ENCODE data around the gene BOD1. TPM values are rescaled to one million over a fixed set of nuclear protein-coding genes. Genes with fewer than 3 reads are reported as not detected.

BOD1 gene
- total RNA-seq, 3 donors from 2014 or later = 61.5 to 68.0 (median 64.6) TPM

DNA sequence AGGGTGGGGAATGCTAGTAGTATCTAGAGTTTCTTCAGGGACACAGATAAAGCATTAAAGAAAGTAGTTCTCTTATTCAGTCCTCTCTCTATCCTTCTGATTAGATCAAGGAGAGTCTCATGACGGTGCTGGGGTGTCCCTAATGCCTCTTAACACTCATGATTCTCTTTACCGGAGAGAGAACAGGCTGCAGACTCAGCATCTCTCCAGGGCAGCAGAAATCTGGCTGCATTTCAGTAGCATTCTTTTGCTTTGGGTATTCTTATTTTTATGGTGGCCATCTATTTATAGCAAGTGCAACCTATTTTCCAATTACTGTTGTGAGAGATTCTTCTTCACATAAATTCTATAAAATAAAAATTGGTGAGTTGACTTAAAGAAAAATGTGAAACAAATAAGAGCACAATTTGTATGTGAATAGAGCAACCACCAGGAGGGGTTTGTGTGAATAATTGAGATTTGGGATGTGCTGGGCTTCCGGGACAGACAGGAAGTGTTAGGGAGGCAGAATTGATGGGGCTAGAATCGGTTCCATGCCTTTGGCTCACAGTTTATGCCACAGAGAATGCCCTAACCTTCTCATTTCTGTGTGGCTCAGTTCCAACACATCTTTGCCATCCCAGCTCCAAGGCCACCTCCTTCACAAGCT lies 23.8 kb upstream of the BOD1 start:
- H3K9me3 ChIP-seq = no peaks in the 10 kb centered on the region
- no peaks in the 10 kb centered on the region for H3K4me1 ChIP-seq
- H3K4me3 ChIP-seq = no peak overlapping the region
- TF ChIP-seq, protein P1, sequence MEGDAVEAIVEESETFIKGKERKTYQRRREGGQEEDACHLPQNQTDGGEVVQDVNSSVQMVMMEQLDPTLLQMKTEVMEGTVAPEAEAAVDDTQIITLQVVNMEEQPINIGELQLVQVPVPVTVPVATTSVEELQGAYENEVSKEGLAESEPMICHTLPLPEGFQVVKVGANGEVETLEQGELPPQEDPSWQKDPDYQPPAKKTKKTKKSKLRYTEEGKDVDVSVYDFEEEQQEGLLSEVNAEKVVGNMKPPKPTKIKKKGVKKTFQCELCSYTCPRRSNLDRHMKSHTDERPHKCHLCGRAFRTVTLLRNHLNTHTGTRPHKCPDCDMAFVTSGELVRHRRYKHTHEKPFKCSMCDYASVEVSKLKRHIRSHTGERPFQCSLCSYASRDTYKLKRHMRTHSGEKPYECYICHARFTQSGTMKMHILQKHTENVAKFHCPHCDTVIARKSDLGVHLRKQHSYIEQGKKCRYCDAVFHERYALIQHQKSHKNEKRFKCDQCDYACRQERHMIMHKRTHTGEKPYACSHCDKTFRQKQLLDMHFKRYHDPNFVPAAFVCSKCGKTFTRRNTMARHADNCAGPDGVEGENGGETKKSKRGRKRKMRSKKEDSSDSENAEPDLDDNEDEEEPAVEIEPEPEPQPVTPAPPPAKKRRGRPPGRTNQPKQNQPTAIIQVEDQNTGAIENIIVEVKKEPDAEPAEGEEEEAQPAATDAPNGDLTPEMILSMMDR (IDR thresholded peaks at IDR 0.05) = no peak
- TF ChIP-seq POLR2AphosphoS5 (IDR thresholded peaks at IDR 0.05) (no peak), POLR2A (IDR thresholded peaks at IDR 0.05) (no peak)
- no peak for DNase-seq (ENCODE audit: low spot score in 2 of 2)
- H3K27ac ChIP-seq = no peak overlapping the region
- no peaks in the 10 kb centered on the region for H3K27me3 ChIP-seq
- H3K36me3 ChIP-seq = no peaks in the 10 kb centered on the region
- intact Hi-C loops (cut with DNase I; ENCODE audit: low total_unique reads) = no loop called here

DNA sequence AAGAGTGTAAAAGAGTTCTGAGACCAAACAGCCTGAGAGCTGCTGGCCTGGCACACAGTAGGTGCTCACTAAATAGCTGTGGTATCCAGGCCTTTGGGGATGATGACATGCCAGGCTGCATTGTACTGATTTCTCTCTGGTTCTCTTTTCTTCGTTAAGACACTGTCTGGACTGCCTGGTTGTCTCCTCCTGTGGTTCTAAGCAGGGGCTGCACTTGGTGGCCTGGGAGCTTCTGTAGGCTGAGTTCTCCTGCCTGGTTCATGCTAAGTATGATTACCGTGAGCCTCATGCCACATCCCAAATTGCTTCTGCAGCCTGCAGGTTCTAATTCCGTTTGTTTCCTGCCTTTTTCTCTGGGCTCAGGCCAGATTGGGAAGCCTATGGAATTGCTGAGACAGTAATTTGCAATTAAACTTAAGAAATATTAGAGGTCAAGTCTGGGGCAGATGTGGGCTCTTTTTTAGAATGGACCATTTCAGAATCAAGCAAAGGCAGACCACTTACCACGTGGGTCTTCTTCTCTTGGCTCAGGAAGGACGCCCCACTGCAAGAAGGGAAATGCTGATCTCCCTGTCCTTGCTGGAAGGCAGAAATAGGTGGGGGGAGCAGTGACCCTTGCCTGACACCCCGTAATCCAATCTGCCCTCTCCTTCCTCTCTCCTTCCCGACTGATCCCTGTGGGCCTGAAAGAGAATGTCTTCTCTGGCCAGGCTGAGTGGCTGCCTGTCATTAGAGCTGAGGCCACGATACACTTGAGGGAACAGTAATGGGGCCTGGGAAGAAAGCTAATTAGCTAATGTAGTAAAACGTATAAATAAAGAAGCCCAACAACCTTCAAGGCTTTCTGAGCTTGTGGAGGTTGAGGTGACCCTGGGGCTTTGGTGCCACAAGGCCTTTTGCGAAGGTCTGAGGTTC lies 21.9 kb upstream of the BOD1 start:
- no peak for TF ChIP-seq POLR2AphosphoS5 (IDR thresholded peaks at IDR 0.05)
- TF ChIP-seq, protein P1 (IDR thresholded peaks at IDR 0.05) = no peak
- Histone ChIP-seq H3K4me1 (no peaks in the 10 kb centered on the region), H3K36me3 (no peaks in the 10 kb centered on the region), H3K27ac (no peak overlapping the region), H3K4me3 (no peak overlapping the region), H3K27me3 (no peaks in the 10 kb centered on the region), H3K9me3 (no peaks in the 10 kb centered on the region)
- DNase-seq (ENCODE audit: low spot score in 2 of 2) = no peak
- intact Hi-C loops (cut with DNase I; ENCODE audit: low total_unique reads) = no loop called here

DNA sequence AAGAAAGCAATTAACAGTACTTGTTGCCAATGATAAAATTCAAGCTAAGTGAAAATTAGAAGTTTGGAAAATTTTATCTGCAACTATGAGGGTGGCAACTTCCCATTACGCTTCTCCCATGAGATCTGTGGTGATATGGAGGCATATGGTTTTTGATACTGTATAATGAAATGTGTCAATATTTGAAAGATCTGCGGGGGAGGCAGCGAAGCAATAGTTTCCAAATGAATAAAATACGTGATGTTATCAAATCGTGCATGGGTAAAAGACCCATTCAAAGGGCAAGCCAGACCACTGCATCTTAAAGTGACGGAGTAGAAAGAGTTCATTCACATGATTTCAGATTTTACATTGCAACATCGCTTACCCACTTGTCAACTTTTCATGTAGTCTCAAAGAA lies 20.9 kb upstream of the BOD1 start:
- no peak for DNase-seq (ENCODE audit: low spot score in 2 of 2)

DNA sequence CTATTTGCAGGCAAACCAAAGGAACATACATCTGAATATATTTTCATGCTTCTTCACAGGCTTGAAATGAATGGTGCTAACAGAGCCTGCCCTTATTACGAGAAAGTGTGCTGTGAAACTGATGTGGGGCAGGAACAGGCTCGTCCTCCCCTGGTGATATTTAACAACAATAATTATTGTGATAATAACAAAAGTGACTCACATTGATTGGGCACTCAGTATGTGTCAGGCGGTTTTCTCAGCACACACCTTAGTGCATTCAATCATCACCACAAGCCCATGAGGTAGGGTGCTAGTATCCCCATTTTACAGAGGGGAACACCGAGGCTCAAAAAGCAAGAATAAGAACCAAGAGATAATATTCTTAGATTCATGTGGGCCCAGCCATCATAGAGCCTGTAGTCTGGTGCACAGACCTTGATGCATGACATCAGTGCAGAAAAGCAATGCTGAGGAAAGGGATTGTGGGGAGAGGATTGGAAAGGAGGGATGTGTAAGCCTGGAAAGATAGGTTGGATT lies 18.1 kb upstream of the BOD1 start:
- Histone ChIP-seq H3K4me1 (no peaks in the 10 kb centered on the region), H3K4me3 (no peak overlapping the region), H3K9me3 (no peaks in the 10 kb centered on the region), H3K36me3 (no peaks in the 10 kb centered on the region), H3K27me3 (no peaks in the 10 kb centered on the region), H3K27ac (no peak overlapping the region)
- intact Hi-C loops (cut with DNase I; ENCODE audit: low total_unique reads) = no loop called here
- TF ChIP-seq, protein P1 (IDR thresholded peaks at IDR 0.05) = no peak
- TF ChIP-seq POLR2A (IDR thresholded peaks at IDR 0.05) = no peak
- TF ChIP-seq POLR2AphosphoS5 (IDR thresholded peaks at IDR 0.05) = no peak
- no peak for DNase-seq (ENCODE audit: low spot score in 2 of 2)

More for the DNA sequence above, 20.9 kb upstream of the BOD1 start:
- no peak overlapping the region for H3K4me3 ChIP-seq
- H3K36me3 ChIP-seq = no peaks in the 10 kb centered on the region
- TF ChIP-seq POLR2A (IDR thresholded peaks at IDR 0.05) = no peak
- no peak for TF ChIP-seq POLR2AphosphoS5 (IDR thresholded peaks at IDR 0.05)
- TF ChIP-seq, protein P1 (IDR thresholded peaks at IDR 0.05) = no peak
- H3K27me3 ChIP-seq = no peaks in the 10 kb centered on the region
- intact Hi-C loops (cut with DNase I; ENCODE audit: low total_unique reads) = no loop called here
- H3K9me3 ChIP-seq = no peaks in the 10 kb centered on the region
- no peaks in the 10 kb centered on the region for H3K4me1 ChIP-seq
- H3K27ac ChIP-seq = no peak overlapping the region

DNA sequence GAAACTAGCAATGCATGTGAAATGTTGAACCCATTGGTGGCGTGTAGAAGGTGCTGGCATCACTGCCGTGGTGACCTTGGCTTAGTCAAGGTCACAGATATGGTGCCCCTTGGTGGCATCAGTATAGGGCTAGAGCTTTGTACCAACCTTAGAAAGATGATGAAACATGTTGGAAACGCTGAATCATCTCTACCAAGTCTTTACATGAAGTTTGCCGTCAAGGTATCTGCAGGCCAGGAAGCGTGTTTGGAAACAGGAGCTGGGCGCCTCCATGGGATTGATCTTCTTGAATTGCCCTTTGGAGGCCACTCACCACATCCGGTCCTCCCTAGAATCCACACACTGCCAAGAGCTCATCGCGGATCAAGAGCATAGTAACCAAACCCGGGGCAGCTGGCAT lies 16.9 kb upstream of the BOD1 start:
- H3K27ac ChIP-seq = no peak overlapping the region
- TF ChIP-seq, protein P1 (IDR thresholded peaks at IDR 0.05) = no peak
- no peak overlapping the region for H3K4me3 ChIP-seq
- no peaks in the 10 kb centered on the region for H3K4me1 ChIP-seq
- no peak for DNase-seq (ENCODE audit: low spot score in 2 of 2)
- no peaks in the 10 kb centered on the region for H3K27me3 ChIP-seq
- intact Hi-C loops (cut with DNase I; ENCODE audit: low total_unique reads) = no loop called here
- no peaks in the 10 kb centered on the region for H3K9me3 ChIP-seq
- H3K36me3 ChIP-seq = no peaks in the 10 kb centered on the region
